Measurements from ENCODE around the gene MUC2.

Gene MUC2

GRCh38 chr11:1074244-1075221, at the start of gene MUC2:
TSS of gene MUC2 (plus strand) at chr11:1074874.
- no peak for DNase-seq

- DNase-seq: no peak
These were observed 49.1 kb upstream of the MUC2 start for GRCh38 chr11:1025410-1026162.

DNA sequence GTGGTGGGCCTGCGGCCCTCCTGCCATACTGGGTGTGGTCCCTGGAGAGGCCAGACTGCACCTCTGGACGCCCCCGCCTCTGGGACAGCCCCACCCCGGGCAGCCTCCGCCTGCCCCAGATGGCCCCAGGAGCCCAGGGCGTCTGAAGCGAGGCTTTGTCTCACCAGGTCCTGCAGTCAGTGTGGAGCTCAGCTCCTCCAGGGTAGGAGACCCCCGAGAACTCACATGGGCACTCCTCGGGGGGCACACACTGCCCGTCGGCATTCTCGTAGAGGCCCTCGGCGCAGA, 48.6 kb upstream of the MUC2 start:
- no peak for DNase-seq

- no peak for DNase-seq
These were observed 47.8 kb upstream of the MUC2 start for GRCh38 chr11:1026641-1027482.

GRCh38 chr11:1027483-1028290, 47.0 kb upstream of the MUC2 start:
- DNase-seq: no peak

DNA sequence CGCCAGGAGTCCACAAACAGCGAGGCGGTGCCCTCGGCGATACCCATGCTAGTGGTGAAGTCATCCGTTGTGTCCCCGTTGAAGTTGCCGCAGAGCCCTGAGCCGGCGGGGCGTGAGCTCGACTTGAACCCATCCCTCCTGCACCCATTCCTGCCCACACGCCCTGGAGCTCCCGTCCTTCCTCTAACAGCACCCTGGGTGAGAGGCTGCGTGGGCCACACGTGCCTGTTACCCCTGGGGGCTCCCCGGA, 46.5 kb upstream of the MUC2 start:
- DNase-seq: no peak

GRCh38 chr11:1028616-1029015, 46.1 kb upstream of the MUC2 start:
- no peak for DNase-seq

DNA sequence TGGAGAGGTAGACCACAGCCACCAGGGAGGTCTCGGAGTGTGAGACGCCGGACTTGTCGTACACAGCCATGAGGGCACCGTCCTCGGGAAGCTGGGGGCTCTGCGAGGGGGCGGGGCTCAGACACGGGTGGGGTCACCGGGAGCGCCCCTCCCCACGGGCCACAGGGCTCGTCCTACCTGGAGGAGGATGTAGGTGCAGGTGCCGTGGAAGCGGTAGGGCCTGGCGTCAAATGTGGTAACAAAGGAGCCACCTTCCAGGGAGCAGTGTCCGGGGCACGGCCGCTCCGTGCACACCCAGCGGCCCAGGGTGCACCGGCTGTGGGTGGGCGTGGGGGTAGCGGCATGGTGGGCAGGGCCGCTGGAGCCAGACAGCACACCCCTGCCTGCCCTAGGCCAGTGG, 45.6 kb upstream of the MUC2 start:
- no peak for DNase-seq

DNA sequence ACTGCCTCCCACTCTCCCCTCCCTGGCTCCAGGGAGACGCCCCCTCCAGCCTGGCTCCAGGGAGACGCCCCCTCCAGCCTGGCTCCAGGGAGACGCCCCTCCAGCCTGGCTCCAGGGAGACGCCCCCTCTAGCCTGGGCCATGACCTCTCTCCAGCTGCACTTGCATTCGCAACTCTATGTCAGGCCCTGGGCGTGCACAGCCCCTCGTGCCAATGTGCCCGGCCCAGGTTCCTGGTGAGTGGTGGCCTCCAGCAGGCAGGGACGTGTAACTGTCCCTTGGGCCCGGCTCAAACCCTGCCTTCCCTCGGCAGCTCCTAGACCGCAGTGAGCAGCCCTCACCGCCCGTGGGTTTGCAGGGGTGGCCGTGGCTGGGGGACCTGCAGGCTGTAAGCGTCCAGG, 45.0 kb upstream of the MUC2 start:
- DNase-seq: no peak

- no peak for DNase-seq
These were observed 44.6 kb upstream of the MUC2 start for GRCh38 chr11:1030086-1030485.

GRCh38 chr11:1030556-1030955, 44.1 kb upstream of the MUC2 start:
- DNase-seq: no peak

DNA sequence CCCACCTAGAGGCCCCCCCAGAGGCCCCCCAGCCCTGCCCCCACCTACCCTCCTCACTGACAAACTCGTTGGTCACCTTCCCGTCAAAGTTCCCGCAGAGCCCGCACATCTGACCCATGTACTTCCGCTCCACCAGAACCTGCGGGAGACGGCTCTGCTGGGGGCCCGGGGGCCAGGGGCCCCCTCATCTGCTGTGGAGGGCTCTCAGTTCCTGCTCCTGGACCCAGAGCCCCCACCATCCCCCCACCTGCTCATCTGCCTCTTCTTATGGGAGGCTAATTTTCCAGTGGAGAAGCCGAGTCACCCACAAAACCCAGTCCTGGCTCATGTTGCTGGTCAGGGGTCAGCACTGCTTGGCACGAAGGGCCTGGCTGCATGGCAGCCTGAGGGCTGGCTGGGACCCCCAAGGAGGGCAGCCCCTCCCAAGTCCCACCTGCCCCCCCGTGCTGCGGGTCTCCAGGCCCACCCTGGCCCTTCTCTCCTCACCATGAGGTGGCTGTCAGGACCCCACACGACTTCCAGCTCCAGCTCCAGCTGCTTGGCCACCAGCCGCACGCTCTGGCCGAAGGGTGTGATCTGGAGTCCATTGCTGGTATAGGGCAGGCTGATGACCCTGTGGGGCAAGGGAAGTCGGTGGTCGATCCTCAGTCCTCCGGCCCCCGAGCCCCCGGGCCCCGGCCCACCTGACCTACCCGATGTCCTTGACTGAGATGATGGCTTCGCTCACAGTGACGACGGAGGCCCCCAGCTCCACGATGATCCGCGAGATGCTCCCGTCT, 43.4 kb upstream of the MUC2 start:
- DNase-seq: no peak

GRCh38 chr11:1032310-1032891, 42.3 kb upstream of the MUC2 start:
- DNase-seq: no peak

DNA sequence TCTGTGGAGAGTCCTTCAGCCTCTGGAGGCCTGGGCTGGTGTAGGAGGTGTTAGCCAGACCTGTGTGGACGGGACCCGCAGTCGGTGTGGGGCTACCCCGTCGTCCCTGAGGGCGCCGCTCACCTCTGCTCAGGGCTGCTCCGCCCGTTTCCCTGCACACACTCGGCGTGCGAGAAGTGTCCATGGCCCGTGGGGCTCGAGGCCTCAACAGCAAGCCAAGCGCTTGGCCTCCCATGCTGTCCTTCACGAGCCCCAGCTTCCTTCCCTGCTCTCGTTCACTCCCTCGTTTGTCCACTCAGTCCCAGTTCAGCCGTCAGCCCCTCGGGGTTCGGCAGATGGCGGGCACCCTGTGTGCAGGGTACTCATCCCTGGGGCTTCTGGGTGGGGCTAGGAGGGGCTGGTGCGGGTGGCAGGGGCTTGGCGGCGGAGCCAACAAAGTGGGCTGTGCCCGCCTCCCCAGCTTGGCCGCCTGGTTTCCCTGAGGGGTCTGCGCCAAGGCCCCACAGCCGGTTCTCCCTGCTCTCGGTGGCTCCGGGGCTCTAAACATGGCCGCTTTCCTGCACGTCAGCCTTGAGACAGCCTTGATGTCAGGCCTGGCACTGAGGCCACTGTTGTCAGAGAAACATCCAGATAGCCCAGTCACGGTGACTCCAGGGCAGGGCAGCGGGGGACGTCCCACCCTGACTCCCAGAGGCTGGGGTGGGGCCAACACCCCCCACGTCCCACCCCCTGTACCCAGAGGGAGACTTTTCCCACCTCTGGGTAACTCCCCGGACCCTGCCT, 41.5 kb upstream of the MUC2 start:
- no peak for DNase-seq

DNA sequence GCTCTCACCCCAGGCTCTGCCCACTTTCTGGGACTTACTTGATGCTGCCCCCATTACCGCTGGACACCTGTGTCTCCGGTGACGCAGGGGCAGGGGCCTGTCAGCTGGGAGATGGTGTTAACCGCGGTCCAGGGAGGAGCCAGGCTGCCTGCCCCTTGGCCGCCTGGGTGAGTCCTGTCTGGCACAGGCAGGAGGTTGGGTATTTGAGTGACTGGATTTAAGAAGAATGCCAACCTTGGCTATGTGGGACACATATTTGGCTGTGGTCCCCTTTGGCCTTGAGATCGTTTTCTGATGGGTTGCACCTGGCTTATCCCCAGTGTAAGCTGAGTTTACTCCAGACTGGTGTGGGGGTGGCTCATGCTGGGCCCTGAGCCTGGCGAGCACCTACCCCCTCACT, 40.7 kb upstream of the MUC2 start:
- no peak for DNase-seq

GRCh38 chr11:1034456-1035295, 40.0 kb upstream of the MUC2 start:
- DNase-seq: no peak

GRCh38 chr11:1035577-1036283, 38.9 kb upstream of the MUC2 start:
- DNase-seq: no peak

DNA sequence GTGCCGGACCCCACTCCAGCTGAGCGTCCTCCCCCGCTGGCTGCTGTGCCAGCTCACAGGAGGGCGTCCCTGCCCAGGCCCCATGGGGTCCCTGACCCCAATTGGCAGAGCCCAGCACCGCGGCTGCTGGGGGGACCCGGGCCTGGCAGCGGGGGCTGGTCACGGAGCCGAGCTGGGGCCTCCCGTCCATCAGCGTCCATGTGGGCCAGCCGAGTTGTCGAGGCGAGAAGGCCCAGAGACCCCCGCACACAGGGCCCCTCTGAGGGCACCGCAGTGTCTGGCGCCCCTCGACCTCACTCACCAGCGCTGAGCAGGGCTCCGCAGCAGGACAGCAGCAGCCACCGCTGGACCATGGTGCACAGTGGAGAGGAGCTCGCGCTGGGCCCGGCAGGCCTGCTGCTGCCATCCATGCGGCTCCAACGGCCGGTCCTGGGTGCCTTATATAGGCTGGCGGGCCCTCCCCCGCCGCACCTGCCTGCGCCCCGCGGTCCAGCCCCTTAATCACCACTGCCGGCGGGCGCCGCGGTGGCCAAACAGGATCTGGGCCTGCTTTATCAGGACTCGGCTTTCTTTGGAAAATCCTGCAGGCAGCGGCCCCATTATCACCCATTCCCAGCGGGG, 38.3 kb upstream of the MUC2 start, which contains the start of gene MUC6:
Gene MUC6 (minus strand): TSS at position 416 of the 621 bp plus-strand sequence. CDS start 63 bp downstream, at position 353.
- DNase-seq: no peak
